NCI-H128 (cell line): ENCODE results near the gene MAGEB1.

Experiments
- DNase-seq: peaks from one replicate; lab custom pipeline; 2025; ENCODE audit not compliant: unreplicated experiment; lab: John Stamatoyannopoulos, UW

The MAGEB1 gene, protein sequence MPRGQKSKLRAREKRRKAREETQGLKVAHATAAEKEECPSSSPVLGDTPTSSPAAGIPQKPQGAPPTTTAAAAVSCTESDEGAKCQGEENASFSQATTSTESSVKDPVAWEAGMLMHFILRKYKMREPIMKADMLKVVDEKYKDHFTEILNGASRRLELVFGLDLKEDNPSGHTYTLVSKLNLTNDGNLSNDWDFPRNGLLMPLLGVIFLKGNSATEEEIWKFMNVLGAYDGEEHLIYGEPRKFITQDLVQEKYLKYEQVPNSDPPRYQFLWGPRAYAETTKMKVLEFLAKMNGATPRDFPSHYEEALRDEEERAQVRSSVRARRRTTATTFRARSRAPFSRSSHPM

DNA sequence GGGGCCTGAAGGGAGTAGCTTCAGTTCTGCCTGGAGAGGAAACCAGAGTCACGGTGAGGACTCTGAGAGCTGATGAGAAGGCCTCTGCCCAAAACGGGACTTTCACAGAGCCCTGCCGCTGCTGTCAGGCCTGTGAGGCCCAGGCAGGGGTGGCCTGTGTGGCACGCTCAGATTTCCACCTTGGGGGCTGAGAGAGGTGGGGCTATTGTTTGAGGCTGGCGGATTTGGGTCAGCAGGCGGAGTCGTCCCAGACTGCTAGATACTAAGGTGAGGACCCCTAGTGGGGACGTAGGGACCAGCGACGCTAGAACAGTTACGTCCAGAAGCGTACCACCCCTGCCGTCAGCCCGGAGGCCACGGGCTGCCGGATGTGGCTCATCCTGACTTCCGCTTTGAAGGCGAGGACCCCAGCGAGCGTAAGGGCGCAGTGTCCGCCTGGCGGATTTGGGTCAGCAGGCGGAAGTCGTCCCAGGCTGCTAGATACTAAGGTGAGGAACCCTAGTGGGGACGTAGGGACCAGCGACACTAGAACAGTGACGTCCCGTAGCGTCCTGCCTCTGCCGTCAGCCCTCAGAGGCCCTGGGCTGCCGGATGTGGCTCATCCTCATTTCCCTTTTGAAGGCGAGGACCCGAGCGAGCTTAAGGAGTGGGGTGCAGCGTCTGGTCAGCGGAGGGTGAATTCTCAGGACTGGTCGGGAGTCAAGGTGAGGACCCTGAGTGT, at the start of gene MAGEB1:
TSS of gene MAGEB1 (plus strand) at position 378 of the 721 bp plus-strand sequence. CDS start 3,348 bp downstream, outside the sequence.
- no peak for DNase-seq

DNA sequence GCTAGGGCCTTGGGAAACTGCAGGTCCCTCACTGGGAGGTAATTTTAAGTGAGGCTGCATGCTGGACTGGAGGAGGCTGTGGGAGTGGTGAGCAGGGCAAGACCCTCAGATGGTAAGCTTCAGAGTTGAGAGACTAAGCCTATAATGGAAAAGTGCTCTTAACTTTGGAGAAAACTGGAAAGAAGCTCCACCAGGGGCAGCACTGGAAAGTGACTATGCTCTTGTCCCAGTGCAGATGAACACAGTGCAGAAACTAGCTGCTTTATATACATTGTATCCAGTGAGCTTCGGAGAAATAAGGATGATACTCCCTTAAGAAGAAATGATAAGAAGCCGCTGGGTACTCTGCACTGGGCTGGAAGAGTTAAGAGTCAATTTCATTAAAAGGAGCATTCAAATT, 34.8 kb upstream of the MAGEB1 start:
- no peak for DNase-seq

DNA sequence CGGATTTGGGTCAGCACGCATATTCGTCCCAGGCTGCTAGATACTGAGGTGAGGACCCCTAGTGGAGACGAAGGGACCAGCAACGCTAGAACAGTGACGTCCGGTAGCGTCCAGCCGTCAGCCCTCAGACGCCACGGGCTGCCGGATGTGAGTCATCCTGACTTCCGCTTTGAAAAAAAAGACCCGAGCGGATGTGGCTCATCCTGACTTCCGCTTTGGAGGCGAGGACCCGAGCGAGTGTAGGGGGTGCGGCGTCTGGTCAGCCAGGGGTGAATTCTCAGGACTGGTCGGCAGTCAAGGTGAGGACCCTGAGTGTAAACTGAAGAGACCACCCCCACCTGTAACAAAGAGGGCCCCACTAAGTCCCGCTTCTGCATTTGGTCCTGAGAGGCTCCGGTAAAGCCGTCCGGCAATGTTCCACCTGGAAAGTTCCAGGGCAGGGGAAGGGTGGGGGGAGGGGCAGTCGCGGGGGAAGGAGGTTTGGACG, 31.5 kb upstream of the MAGEB1 start, which contains the start of gene MAGEB2:
TSS of gene MAGEB2 (plus strand) at position 207 of the 487 bp plus-strand sequence. CDS start 3,018 bp downstream, outside the sequence.
- no peak for DNase-seq

DNA sequence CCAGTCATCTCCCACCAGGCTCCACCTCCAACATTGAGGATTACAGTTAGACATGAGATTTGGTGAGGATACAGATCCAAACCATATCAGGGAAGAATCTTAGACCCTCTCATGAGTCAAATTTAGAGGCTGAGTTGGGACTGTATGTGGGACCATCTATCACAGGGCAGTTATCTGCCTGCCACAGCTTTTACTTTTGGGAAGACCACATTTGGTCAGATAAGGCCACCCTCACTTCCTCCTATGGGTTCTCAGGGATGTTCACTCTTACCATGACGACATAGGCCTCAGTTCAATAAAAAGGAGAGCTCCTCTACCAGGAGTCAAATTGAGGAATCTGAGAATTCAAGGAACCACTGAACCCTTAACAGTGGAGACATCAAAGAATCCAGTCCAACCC, 29.5 kb upstream of the MAGEB1 start:
- no peak for DNase-seq

DNA sequence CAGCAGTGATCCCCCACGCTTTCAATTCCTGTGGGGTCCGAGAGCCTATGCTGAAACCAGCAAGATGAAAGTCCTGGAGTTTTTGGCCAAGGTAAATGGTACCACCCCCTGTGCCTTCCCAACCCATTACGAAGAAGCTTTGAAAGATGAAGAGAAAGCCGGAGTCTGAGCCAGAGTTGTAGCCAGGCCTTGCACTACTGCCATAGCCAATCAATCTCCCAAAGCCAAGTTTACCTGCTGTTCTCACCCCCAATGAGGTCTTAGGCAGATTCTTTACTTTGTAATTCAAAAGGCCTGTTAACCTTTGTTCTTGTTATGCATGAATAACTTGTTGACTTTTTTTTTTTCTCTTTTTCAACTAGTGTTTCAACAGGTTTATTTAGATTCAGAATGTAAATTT, 27.6 kb upstream of the MAGEB1 start:
- no peak for DNase-seq

DNA sequence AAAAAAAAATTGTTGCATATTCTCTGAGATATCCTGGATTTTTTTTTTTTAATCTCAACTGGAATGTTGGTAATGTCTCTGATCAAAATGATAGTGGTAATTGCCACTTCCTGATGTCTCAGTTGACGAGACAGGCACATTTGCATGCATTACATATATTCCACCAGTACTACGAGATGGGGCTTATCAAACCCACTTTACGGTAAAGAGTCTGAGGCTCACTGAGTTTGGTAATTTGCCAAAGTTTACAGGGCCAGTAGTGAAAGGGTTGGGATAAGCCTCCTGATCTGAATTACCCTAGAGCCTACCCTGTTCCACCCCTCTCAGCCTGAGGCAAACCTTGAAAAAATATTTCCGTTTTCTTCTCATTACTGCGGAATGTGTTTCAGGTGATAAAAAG, 26.3 kb upstream of the MAGEB1 start:
- no peak for DNase-seq

DNA sequence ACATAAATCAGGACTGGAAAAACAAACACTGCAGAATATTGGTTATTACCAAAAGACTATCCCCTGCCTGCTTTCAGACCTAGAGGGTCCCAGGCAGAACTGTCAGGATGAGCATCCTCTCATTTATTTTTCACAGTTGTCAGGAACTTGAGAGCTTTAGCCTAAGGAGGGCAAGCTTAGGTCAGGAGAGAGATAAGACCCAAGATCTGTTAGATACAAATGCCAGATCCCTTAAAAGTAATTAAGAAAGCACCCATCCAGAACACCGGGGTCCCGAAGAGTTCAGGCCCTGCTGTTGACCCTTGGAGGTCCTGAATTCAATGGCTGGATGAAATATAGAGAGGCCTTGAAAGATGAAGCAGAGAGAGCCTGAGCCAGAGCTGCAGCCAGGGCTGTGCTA, 22.4 kb upstream of the MAGEB1 start:
- DNase-seq: no peak

DNA sequence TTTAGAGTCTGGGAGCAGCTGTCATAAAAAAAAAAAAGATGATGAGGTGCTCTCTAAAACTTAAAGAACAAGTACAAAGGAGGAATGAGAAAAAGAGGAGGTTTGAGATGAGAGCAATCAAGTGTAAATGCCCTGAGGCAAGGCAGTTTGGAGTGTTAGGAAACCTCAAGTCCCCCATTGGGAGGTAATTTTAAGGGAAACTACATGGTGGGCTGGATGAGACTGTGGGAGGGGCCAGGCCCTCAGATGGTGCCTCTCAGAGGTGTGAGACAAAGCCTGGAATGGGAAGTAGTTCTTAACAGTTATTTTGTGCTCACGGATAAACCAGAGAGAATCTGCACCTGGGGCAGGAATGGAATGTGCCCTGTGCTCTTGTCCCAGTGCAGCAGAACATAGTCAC, 18.4 kb upstream of the MAGEB1 start:
- no peak for DNase-seq

DNA sequence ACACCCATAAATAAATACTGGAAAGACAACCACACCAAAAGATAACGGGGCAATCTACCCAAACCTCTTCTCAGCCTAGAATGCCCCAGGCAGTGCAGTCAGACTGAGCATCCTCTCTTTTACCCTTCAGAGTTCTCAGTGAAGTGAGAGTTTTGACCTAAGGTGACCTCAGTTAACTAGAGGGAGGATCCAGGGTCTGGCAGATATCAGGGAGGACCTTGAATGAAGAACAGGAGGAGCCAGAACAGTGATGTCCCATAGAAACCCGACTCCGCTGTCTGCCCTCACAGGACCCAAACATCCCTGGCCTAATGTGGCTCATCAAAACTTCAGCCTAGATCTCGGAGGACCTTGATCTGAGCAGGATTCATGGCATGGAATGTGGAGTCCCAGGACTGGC, 16.6 kb upstream of the MAGEB1 start, which contains the start of gene MAGEB3:
TSS of gene MAGEB3 (plus strand) at position 263 of the 400 bp plus-strand sequence. CDS start 5,268 bp downstream, outside the sequence.
- no peak for DNase-seq

DNA sequence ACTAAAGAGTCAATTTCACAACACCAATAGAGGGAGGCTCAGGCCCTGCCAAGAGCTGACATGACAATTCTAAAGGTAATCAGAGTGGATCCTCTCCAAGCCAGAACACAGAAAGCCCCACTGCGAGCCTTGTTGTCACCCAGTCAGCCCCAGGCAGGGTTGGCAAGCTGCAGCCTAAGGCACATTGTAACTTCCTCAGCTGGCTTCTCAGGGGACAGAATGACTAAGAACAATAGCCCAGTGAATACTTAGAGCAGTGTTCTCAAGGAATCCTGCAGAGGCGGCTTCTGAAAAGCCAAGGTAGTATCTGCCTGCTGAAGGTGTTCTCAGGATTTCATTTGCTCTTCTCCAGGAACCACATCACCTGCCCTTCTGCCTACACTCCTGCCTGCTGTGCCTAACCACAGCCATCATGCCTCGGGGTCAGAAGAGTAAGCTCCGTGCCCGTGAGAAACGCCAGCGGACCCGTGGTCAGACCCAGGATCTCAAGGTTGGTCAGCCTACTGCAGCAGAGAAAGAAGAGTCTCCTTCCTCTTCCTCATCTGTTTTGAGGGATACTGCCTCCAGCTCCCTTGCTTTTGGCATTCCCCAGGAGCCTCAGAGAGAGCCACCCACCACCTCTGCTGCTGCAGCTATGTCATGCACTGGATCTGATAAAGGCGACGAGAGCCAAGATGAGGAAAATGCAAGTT, 5.1 kb upstream of the MAGEB1 start, which contains the start of gene MAGEB4:
TSS of gene MAGEB4 (plus strand) at position 277 of the 692 bp plus-strand sequence. CDS start at position 413, 136 bp downstream.
- DNase-seq: no peak

DNA sequence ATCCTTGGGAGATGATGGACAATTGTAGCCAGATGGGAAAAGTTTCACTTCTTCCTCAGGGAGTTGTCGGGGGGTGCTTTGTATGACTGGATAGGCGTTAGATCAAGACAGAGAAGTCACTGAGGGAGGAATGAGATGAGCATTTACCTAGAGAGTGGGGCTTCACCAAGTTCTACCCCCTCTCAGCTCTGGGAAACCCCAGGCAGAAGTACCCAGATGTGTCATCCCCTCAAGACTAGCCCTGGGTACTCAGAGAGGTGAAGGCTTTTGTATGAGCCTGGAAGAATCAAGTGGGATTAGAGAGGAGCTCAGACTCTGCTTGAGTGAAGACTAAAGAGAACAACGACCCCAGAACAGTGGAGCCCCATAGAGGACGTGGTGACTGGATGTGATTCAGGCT, 1.9 kb downstream of the MAGEB1 start:
- no peak for DNase-seq

DNA sequence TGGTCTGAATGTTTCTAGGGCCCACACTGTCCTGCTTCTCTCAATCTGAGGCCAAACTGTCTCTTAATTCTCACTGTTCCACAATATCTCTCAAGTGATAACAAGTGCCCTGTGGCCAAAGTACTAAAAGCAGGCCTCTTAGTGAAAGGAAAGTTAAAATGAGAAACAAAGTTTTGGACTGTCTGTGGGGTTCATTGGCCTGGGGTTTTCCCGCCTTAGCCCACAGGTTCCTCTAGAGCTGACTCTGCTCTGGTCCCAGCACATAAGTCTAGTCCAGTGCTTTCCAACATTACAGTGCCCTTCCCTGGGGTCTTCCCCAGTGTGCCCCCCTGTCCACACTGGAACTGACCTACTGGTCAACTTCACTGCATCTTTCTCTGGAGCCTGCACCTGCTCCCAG, 6.3 kb downstream of the MAGEB1 start:
- no peak for DNase-seq

DNA sequence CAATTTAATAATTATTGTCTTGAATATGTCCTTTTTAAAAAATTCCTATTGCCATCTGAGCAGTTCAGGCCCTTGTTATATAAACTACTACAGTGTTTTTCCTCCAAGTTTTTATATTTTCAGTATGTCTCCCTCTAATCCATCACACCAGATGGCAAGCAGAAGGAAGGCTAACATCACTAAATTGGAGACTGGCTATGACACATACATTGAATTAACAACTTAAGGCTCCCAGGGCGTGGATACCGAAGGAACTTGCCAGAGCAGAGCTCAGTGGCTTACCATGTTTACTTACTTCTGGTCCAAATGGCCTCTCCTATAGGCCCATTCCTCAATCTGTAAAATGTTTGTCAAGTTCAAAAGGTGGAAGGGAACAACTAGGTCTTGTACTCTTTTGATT, 13.0 kb downstream of the MAGEB1 start:
- DNase-seq: no peak

DNA sequence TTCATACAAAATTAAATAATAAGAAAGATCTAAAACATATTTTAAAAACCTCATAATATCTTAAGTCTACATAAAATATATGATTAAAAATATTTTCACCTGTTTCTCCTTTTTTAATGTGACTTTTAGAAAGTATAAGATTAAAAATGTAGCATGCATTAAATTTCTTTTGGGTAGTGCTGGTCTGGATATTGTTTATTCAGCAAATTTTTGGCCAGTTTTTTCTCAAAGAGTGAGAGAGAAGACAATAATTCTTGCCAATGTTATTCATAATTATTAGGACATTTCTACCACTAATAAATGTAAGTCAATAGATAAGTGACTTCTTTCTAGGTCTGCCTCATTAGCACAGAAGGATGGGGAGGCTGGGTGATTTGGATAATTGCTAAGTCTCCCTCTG, 14.1 kb downstream of the MAGEB1 start:
- DNase-seq: no peak

DNA sequence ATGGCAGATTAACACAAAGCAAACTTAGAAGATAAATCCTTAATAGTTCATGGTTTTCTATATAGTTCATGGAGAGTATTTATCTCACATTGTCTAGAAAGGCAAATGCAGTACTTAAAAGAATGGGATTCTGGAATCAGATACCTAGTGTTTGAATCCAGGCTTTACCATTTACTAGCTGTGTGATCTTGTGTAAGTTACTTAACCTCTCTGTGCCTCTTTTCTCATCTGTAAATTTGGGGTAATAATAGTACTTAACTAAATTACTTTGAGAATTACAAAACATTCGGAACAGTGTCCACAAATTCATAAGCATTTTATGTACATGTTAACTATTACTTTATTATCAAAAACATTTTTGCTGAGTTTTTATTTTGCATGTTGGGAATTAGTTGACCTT, 15.8 kb downstream of the MAGEB1 start:
- no peak for DNase-seq

DNA sequence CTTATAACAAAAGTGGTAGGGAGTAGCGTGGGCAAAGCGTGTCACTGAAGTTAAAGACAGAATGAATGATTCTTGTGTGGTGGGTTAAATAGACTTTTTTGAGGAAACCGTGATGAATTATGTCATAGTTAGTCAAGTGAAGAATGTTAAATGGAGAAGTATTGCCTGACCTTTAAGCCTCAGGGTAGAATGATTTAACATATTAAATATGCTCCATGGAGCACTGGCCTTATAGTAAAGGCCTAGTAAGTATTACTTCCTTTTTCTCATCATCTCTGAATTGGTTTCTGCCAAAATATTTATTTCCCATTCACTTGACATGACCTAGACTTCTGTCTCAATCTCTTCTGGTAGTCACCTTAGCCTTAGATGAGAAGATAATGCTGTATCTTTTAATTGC, 23.7 kb downstream of the MAGEB1 start:
- no peak for DNase-seq

DNA sequence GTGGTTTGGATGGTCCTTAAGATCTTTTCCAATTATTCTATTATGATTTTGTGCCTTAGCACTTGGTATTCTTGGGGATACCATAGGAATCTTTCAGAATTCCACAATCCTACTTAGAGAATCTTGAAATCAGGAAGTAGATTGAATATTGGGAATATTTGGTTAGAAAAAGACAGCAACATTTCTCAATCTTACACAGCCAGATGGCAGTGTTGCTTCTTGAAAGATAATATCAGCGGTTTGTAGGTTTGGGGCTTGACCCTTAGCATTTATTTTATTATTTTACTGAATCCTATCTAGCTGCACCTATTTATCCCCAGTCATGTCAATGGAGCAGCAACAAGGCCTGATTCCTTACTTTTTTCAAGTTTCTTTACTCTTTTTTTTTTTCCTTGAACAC, 28.6 kb downstream of the MAGEB1 start:
- DNase-seq: no peak

DNA sequence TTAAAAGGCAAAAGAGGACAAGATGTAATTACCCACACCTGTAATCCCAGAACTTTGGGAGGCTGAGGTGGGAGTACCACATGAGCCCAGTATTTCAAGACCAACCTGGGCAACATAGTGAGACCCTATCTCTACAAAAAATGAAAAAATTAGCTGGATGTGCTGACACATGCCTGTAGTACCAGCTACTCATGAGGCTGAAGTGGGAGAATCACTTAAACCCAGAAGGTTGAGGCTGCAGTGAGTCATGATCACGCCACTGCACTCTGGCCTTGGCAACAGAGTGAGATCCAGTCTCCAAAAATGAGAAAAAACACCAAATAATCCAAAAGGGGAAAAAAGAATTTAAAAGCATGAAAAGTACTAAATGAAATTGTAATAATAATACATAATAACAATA, 31.4 kb downstream of the MAGEB1 start:
- DNase-seq: no peak

DNA sequence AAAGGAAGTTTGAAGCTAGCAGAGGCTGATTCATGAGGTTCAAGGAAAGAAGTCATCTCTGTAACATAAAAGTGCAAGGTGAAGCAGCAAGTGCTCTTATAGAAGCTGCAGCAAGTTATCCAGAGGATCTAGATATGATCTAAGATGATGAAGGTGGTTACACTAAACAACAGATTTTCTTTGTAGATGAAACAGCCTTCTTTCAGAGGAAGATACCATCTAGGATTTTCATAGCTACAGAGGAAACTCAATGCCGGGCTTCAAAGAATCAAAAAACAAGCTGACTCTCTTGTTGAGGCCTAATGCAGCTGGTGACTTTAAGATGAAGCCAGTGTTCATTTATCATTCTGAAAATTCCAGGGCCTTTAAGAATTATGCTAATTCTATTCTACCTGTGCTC, 33.5 kb downstream of the MAGEB1 start:
- DNase-seq: no peak

DNA sequence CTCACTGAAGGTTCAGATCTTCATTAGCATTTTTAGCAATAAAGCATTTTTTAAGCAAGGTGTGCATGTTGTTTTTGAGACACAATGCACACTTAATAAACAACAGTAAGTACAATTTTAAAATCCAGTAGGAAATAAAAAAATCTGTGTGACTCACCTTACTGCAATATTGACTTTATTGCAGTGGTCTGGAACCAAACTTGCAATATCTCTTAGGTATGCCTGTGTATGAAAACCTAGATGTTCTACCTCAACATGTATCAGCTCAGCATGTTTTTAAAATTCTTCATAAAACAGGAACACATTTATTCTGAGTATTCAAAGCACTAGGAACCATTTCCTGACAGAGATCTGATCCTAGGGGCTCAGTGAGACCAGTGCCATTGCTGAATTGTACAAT, 35.6 kb downstream of the MAGEB1 start:
- no peak for DNase-seq

DNA sequence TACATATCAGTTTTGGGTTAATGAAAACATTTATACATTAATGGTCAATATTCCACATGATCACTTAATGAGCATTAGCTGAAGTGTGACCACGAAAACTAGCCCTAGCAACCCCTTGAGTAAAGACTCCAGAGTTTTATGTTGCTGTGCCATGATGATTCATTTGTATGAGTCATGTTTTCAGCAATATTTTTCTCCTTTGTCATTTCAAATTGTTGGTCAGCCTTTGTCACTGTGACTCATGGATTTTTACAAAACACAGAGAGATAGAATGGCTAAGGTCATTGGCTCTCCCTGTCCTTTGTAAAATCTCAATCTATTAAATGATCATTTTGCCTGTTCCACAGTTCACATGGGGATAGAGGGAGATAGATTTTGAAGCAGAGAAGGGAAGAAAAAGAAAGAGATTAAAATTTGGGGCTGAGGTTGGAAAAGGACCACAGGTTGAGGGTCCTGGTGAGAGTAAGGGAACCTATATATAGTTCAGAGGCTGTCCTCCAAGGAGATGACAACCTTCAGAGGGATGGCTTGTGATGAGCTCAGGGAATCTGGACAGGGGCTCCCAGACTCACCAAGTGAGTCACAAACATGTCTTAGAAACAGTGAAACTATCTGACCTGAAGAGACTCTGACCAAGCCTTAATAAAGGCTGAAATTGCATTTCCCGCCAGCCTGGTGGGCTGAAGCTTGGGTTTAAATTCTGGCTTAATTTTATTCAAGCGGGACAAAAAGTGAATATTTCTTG, 36.7 kb downstream of the MAGEB1 start:
- no peak for DNase-seq
